ENCODE measurements around the gene TAAR8.
"Not testable (repeated sequence)": the region's sequence is repeated elsewhere in the genome, so short reads cannot be mapped to it uniquely, and the experiment has no call there.

Gene TAAR8, protein sequence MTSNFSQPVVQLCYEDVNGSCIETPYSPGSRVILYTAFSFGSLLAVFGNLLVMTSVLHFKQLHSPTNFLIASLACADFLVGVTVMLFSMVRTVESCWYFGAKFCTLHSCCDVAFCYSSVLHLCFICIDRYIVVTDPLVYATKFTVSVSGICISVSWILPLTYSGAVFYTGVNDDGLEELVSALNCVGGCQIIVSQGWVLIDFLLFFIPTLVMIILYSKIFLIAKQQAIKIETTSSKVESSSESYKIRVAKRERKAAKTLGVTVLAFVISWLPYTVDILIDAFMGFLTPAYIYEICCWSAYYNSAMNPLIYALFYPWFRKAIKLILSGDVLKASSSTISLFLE

DNA sequence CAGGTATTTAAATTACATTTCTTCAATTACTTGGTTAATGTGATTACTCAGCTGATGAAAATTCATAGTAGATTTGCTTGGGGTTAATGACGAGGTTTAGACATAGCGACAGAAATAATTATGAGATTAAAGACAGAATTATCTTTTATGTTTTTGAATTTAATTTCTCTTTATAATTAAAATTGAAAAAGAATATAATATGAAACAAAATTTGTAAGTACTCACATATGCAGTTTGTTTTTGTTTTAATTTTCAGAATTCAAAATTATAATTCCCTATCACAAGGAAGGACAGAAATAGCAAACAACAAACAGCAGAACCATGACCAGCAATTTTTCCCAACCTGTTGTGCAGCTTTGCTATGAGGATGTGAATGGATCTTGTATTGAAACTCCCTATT is at the start of gene TAAR8:
Gene TAAR8 (plus strand): TSS at position 301 of the 400 bp plus-strand sequence. CDS start 21 bp downstream, at position 322.
- no peak for DNase-seq

DNA sequence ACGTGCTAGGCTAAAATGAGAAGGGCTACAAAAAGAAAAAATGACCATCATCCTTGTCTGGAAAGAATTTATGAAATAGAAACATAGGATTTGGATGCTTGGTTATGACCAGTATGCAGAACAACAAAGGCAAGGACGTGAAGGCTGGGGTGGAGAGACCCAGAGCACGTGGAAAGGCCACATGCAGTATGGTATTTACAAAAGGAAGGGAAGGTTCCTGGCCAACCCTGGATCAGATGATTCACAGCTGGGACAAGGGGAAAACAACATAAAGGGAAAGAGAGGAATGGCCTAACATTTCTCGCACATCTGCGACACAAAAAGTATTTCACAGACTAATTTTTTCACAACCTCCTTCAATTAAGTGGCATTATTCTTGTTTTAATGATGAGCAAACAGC is 47.7 kb upstream of the TAAR8 start:
- no peak for DNase-seq

DNA sequence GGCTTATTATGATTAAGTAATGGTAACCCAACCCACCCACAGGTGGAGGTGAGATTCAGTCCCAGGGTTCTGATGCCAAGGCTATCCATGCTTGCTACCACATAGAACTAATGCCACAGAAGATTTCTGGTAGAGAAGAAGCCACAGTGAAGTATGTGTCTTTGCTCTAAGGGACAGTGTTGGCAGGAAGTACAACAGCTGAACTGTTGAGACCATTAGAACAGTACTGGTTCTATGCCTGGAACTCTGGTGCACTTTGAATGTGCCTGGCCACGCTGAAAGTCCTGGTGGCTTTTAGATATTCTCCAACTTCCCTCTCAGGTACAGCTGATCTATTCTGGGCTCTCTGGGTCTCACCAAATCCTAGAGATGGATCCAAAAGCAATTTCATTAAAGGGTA is 47.3 kb upstream of the TAAR8 start:
- no peak for DNase-seq

DNA sequence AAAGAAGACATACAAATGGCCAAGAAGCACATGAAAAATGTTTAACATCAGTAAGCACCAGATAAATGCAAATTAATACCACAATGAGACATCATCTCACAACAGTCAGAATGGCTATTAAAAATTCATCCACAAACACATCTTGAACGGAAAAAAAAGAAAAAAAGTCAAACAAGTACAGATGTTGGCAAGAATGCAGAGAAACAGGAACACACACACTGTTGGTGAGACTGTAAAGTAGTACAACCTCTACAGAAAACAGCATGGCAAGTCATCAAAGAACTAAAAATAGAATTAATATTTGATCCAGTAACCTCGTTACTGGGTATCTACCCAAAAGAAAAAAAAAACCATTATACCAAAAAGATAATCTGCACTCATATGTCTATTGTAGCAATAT is 46.0 kb upstream of the TAAR8 start:
- DNase-seq, result no peak

DNA sequence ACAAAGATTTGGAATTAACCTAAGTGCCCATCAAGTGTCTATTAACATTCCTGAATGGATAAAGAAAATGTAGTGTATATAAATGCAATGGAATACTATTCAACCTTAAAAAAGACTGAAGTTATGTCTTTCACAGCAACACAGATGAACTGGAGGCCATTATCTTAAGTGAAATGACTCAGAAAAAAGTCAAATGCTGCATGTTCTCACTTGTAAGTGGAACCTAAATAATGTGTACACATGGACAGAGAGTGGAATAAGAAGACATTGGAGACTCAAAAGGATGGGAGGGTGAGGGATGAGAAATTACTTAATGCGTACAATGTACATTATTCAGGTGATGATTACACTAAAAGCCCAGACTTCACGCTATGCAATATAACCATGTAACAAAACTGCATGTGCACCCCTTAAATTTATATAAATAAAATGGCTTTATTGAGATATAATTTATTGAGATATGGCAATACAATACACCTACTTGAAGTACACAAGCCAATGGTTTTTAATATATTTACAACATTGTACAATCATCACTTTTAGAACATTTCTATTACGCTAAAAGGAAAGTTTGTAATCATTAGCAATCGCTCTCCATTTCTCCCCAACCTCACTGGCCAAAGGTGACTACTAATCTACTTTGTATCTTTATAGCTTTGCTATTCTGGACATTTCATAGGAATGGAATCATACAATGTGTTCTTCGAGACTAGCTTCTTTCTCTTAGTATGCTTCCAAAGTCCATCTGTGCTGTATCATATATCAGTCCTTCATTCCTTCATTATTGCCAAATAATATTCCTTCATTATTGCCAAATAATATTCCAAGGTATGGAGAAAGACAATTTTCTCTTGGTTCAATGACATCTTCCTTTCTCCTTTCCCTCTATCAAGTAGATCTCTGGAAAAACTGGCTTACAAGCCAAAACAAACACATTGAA is 45.3 kb upstream of the TAAR8 start:
- DNase-seq, result no peak

DNA sequence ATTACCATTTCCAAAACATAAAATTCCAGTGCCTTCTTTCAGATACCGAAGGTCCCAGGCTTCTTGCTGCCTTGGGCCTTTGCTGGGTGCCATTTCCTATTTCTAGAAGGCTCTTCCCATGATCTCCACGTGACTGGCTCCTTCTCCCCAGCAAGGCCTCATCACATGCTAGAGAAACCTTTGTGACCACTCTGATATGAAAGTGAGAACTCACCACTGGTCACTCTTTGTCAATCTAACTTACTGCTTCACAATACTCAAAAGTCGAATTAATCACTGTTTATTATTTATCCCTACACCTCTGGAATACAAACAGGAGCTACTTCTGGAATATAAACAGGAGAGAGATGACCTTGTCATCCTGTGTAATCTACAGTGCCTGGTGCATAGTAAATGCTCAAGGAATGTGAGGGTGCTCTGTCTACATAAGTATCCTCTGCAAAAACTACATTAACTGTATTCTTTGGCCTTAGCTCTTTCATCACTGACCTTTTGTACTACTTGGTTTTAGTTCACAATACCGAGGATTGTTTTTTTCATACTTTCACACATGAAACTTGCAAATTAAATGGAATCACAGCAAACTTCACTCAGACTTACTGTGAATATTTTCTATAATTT is 41.2 kb upstream of the TAAR8 start:
- no peak for DNase-seq

DNA sequence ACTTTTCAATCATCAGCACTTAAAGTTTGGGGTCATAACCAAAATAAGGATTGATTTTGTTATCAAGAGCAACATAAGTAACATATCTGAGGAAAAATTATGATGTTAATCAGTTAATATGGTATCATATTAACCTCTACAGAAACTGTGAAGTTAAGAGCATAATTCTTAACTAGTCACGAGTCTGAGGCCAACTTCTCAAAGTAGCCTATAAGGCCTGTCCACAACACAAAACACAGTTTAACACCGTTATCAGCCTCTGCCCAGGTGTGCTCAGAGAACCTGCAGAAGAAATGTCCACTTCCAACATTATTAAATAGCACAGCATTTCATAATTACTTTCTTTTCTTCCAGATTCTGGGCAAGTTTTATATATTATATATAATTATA is 40.6 kb upstream of the TAAR8 start:
- no peak for DNase-seq

DNA sequence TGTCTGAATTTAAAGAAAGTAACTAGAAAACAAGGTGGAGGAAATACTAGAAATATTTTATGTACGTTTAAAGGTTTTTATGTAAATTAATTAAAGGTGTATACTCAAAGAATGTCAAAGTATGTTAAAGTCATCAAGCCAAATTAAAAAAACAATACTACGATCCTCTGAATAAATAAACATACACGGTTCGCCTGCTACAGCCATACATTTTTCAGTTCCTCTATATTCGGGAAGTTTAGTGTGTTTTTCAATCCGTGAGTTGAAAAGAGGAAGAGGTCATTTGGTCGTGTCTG is 40.2 kb upstream of the TAAR8 start:
- no peak for DNase-seq

DNA sequence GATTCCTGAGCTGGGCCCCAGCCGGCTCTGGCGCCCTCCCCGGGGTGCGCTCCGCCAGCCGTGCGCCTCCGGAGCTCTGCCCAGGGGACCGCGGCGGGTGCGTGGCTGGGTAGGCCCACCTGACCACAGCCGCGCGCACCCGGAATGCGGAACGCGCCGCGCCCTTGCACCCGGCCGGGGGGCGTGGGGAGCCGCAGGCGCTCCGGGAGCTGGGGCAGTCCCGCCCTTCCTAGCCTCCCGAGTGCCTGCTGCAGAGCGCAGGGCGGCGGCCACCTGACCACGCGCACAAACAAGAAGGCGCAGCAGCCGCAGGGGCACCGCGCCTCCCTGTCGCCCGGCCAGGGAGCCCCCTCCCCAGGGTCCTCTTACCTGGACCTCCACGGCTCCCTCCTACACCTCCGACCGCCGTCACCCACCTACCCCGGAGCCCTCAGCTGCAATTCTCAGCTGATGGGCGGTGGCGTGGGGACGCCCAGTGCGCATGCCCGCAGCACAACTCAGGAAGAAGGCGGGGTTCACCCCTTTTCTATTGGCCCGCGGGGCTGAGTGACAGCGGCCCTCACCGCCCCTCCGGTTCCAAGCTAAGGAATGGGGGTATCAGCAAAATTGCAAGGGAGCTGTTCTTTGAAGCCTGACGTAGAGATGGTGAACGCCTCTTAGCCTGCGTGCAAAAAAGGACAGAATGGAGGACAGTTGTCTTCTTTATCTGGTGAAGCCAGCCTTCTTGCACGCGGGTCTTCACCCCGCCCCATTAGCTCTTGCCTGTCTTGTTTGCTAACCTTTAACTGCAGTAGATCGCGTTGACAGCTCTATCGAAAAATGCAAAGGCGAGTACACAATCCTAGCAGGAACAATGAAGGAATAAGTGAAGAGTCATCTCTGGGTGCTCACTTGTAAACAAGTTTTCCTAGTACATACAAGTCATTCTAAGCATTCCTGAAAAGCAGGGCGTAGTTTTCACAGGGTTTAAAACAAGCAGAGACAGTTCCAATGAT is 39.5 kb upstream of the TAAR8 start, which contains the start of gene STX7:
Gene STX7 (minus strand): TSS at position 479 of the 995 bp plus-strand sequence. CDS start 9,586 bp downstream, outside the sequence.
- DNase-seq, result peak; percentile 80

DNA sequence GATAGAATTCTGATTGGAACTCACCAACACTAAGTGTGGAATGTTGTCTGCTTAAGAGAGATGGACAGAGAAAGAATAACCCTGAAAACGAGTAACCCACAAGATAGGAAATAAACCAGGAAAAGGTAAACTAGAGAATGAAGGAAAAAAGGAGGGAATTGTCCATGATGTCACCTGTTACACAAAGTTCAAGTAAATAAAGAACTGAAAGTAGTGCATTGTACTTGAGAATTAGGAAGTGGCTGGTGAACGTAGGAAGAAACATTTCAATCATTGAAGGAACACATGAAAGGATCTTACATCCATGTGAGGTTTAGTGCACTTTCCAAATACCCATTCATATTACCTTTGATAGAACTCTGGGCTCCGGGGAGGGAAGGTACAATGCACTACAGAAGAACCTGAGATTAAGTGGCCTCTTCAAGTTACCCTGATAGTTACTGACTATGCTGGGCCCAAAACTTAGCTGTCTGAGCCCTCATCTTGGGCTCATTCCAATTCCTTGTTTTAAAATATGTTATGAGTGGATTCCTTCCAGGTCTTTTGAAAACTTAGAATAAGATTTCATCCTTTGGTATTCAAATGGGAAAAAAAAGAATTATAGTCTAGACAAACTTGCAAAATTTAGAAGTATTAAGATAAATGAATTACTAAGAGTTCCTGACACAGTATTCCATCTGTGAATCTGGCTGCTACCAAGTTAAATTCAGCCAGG is 38.5 kb upstream of the TAAR8 start:
- DNase-seq, result no peak

DNA sequence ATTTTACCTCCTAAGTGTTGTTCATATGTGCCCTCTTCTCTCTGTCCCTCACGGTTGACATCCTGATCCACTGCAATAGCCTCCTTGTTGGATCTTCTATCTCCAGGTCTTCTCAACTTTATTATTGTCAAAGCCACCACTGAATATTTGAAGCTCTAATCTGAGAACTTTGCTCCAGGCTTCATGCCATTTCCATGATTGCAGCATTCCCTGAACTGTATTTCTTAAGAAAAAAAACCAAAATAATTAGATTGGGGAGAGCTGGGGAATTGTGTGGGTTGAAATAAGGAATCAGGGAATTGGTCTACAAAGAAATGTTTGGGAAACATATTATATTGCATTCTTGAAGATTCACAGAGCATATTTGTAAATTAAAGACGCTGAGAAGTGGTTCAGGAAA is 37.1 kb upstream of the TAAR8 start:
- DNase-seq, result no peak

DNA sequence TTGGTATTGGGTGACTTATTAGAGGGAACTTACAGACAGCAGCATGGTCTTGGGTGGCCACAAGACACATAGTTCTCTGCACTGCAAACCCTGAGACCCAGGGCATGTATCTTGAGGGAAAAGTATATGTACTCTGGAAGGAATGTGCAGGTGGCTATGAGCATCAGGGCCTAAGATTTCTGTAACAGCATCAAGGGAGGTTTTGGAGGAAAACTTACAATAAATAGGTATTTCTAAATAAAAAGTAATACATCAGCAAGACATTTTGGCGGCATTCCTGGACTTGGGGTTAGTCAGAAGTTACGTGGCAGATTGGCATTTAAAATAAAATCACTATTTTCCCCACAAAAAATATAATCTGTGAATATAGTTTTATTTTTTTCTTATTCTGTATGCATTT is 31.5 kb upstream of the TAAR8 start:
- DNase-seq, result no peak

DNA sequence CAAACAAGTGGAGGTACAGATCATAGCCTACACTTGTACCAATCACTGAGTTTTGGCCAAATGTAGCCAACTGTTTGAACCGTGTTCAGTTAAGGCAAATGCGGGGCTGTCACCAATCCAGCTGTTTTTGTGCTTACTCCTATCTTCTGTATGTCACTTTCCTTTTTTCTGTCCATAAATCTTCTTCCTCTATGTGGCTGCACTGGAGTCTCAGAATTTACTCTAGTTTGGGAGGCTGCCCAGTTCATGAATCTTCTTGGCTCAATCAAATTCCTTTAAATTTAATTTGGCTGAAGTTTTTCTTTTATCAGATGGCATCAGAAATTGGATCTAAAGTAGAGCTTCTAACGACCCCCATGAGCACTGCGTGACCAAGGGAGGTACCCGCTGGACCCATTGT is 27.8 kb upstream of the TAAR8 start:
- no peak for DNase-seq

DNA sequence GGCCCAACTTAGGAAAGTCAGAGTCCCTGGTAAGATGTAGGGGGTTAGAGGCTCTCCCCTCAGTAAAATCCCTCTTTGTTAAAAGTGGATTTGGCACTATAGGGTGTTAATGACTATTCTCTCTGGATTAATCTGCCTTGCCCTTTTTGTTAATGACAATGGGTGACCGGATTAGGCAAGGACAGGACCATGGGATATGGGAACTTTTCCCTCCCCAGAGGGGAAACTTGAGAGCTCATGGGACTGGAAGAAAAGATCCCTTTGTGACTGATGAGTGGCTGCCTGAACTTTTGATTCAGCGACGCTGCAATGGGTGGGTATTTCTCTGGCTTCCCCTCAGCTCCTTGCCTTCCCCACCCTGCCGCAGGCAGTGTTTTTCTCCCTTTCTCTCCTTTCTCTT is 26.6 kb upstream of the TAAR8 start:
- no peak for DNase-seq

DNA sequence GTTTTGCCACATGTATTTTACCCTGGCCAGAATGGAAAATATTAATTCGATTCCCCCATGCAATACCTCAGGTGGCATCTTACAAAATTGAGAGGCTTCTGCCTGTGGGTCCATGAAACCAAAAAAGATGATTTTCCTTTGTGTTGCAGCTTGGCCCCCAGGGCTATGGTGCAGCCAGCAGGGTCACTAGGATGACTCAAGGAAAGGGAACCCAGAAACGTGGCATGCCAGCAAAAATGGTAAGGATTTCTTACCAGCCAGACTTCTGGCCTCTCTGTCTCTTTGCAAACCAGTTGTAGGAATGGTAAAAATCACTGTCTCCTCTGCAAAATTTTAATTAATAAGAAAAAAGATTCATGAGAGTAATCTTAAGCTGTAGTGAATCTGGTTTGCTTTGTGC is 26.0 kb upstream of the TAAR8 start:
- no peak for DNase-seq

DNA sequence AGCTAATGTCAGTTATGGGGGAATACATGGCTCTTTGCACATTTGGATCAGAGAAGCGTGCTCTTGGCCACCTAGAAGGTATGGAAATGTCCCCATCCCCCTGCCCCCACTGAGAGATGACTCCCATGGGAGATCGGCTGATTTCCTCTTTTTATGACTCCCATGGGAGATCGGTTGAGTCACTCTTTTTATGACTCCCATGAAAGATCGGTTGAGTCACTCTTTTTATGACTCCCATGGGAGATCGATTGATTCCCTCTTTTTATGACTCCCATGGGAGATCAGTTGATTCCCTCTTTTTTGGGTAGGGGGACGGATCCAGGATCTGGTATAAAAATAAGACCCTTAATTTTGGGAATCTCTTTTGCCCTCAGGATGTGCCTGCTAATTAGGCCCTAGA is 24.7 kb upstream of the TAAR8 start:
- DNase-seq, result no peak

DNA sequence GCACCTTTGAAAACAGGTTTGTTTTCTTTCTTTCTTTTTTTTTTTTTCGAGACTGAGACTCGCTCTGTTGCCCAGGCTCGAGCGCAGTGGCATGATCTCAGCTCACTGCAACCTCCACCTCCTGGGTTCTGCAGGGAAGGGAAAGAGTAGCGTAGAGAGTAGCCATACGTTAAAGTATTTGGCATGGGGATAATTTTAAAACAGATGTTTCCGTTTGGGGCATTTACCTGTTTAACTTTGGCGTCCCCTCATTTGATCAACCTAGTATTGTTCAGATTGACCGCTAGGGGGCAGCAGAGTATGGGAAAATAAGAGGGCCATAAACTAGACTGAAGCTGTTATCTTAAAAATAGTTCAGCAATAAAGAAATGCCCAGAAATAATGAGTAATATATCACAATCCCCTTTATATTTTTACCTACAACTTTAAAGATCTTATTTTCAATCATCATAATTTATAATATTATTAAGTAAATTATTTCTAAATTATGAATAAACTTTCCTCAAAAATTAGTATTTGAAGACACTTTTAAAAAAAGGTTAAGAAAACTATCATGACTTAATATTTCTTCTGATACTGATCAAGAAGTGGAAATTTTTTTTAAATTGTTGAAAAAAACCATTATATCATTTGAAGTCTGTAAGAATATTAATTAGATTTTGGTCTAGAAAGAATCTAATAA is 22.0 kb upstream of the TAAR8 start:
- DNase-seq, result peak; percentile 36

DNA sequence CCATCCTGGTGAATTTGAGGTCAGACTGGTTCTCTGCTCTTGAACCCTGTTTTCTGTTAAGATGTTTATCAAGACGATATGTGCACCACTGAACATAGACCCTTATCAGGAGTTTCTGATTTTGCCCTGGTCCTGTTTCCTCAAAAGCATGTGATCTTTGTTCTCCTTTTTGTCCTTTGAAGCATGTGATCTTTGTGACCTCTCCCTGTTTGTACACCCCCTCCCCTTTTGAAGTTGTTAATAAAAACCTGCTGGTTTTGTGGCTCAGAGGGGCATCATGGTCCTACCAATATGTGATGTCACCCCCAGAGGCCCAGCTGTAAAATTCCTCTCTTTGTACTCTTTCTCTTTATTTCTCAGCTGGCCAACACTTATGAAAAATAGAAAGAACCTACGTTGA is 17.9 kb upstream of the TAAR8 start:
- DNase-seq, result not testable (repeated sequence)

DNA sequence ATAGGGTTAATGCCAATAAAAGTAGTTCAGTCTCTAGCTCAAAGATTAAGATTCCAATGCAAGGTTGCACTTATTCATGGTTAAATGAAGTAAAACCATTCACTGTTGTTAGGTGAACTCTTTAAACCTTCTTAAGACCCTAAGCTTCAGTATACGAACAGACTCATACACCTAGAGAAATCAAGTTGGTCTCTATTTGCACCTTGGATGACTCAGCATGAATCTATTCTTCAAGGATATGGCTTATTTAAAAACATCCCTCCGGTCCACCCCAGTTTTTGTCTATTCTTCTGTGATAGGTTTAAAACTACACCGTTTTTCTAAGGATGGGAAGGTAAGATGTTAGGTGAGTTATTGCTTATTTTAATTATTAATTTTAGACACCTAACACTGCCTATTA is 15.3 kb upstream of the TAAR8 start:
- DNase-seq, result no peak

DNA sequence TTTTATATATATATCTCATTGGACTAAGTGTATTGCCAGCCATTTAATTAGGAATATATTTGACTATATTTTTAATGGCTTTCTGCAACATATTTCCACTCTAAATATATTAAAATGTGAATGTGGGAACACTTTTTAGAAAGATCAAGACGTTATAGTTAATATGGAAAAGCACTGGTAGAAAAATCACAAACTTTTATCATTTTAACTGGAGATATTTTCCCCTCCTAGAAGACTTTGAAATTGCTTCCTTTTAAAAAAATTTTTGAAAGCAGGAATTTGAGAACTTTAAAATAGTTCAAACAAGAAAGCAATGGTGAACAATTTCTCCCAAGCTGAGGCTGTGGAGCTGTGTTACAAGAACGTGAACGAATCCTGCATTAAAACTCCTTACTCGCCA is 14.5 kb upstream of the TAAR8 start, which contains the start of gene TAAR9:
Gene TAAR9 (plus strand): TSS at position 301 of the 400 bp plus-strand sequence. CDS start 13 bp downstream, at position 314.
- DNase-seq, result no peak

DNA sequence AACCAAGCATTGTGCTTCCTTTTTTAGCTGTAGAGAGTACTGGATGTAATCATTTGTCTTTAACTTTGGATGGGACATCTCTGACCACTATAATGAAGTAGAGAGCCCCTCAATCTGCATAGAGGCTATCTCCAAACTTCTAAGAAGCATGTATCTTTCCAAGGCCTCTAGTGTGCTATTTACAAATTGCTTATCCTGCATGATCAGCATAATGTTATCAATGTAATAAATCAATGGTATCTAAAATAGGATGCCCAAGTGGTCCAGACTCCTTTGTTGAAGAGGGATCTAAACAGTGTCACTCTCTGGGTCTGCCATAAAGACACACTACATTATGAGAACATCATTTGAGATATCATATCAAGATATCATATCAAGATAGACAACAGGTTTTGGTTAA is 7.6 kb upstream of the TAAR8 start:
- DNase-seq, result no peak
